ENCODE data around the gene C1orf174.

GRCh38 chr1:3939242-3940080 lies 39.4 kb upstream of the C1orf174 start:
- TF ChIP-seq, protein P1, sequence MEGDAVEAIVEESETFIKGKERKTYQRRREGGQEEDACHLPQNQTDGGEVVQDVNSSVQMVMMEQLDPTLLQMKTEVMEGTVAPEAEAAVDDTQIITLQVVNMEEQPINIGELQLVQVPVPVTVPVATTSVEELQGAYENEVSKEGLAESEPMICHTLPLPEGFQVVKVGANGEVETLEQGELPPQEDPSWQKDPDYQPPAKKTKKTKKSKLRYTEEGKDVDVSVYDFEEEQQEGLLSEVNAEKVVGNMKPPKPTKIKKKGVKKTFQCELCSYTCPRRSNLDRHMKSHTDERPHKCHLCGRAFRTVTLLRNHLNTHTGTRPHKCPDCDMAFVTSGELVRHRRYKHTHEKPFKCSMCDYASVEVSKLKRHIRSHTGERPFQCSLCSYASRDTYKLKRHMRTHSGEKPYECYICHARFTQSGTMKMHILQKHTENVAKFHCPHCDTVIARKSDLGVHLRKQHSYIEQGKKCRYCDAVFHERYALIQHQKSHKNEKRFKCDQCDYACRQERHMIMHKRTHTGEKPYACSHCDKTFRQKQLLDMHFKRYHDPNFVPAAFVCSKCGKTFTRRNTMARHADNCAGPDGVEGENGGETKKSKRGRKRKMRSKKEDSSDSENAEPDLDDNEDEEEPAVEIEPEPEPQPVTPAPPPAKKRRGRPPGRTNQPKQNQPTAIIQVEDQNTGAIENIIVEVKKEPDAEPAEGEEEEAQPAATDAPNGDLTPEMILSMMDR (IDR thresholded peaks at IDR 0.05): no peak
- TF ChIP-seq POLR2A (IDR thresholded peaks at IDR 0.05): no peak
